AG09309 (cell line): ENCODE data around the gene LHX2.

ENCODE experiments used
- DNase-seq: peaks from one replicate; pipeline ENCODE4 v3.0.0-alpha.2; 2010; ENCODE audit warnings: low read depth
- H3K4me3 ChIP-seq: 2 replicates; pipeline ENCODE4 v1.5.1; 2011; ENCODE audit warnings: mild to moderate bottlenecking, low read depth, low read length, moderate library complexity; ENCODE audit not compliant: control insufficient read depth
- TF ChIP-seq, protein P1 (sequence below): IDR thresholded peaks from 2 replicates; pipeline ENCODE4 v1.5.1; 2011; ENCODE audit warnings: mild to moderate bottlenecking, low read depth, low read length, inconsistent platforms; ENCODE audit not compliant: insufficient read depth, control insufficient read depth; ENCODE audit errors: missing control alignments

Gene LHX2

DNA sequence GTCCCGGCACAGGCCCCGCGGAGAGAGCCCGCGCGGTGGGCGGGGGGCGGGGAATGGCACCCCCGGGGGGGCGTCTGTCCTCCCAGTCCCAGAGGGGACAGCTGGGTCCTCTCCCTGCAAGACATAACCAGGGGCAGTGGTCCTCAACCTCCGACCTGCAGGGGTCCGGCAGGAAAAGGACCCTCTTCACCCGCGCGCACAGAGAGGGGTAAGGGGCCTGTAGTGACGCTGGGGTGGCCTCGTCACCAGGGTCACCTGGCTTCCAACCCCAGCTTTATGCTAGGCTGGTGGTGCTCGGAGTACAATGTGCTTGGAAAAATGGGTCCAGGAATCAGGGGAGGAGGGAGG lies 34.2 kb downstream of the LHX2 start:
- TF ChIP-seq, protein P1, sequence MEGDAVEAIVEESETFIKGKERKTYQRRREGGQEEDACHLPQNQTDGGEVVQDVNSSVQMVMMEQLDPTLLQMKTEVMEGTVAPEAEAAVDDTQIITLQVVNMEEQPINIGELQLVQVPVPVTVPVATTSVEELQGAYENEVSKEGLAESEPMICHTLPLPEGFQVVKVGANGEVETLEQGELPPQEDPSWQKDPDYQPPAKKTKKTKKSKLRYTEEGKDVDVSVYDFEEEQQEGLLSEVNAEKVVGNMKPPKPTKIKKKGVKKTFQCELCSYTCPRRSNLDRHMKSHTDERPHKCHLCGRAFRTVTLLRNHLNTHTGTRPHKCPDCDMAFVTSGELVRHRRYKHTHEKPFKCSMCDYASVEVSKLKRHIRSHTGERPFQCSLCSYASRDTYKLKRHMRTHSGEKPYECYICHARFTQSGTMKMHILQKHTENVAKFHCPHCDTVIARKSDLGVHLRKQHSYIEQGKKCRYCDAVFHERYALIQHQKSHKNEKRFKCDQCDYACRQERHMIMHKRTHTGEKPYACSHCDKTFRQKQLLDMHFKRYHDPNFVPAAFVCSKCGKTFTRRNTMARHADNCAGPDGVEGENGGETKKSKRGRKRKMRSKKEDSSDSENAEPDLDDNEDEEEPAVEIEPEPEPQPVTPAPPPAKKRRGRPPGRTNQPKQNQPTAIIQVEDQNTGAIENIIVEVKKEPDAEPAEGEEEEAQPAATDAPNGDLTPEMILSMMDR: no peak

DNA sequence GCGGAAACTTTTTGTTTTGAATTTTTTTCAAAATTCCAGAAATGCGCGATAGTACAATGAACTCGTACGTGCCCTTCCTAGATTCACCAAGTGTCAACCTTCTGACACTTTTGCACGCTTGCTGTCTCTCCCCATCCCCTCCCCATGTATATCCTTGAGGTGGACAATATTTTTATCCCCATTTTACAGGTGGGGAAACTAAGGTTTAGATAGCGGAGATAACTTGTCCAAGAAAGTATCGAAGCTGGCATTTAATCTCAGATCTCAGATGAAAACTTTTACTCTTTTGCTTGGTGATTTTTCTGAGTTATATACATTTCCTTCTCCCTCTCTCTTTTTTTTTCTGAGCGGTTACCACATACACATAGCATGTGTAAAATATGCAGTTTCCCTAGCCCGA lies 34.6 kb downstream of the LHX2 start:
- DNase-seq: no peak
- no peak overlapping the region for H3K4me3 ChIP-seq
- TF ChIP-seq, protein P1: no peak

More for the DNA sequence above, 34.2 kb downstream of the LHX2 start:
- no peak for DNase-seq
- H3K4me3 ChIP-seq: no peak overlapping the region

DNA sequence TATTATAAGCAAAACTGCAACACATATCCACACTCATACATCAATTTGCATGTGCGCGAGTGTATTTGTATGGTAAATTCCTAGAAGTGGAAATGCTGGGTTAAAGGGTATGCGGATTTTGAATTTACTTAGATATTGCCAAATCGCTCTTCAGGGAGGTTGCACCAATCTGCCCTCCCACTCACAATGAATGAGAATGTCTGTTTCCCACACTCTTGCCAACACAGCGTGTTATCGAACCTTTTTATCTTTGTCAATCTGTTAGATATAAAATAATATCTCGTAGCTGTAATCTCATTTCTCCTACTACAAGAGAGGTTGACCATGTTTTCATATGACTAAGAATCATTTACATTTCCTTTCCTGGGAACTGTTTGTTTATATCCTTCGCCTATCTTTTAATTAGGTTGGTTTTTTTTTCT lies 35.7 kb downstream of the LHX2 start:
- TF ChIP-seq, protein P1: no peak
- DNase-seq: no peak
- no peak overlapping the region for H3K4me3 ChIP-seq

DNA sequence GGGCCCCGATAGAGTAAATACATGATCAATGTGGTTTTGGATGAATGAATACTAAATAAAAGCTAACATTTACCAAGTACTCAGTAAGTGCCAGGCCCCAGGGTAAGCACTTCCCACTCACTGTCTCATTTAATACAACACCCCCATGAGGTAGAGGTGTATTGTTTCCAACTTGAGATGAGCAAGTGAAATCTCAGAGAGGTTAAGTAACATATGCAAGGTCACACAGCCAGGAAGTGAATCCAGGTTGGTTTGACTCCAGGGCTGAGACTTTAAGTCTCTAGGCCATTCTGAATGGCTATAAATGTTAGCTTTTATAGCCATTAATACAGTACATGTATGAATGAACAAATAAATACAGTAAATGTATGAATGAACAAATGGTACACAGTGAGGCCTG lies 39.4 kb downstream of the LHX2 start:
- DNase-seq: no peak
- TF ChIP-seq, protein P1: no peak
- H3K4me3 ChIP-seq: no peak overlapping the region

DNA sequence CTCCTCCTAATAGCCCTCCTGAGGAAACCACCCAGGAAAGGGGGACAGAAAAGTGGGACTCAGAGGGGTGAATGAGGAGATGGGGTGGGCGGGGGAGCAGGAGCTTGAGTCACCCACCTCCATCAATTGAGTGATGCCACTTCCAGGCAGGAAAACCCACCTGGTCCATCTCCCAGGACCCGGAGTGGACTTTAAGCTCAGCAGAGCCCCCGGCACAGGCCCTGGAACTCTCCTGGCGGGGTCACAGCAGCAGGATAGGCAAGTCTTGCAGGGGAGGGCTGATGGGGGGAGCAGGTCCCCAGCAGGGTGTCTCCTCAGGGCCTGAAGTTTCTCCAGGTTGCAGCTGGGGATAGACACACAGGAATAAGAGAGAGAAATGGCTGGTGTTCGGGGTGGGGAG lies 40.8 kb downstream of the LHX2 start:
- TF ChIP-seq, protein P1: no peak

DNA sequence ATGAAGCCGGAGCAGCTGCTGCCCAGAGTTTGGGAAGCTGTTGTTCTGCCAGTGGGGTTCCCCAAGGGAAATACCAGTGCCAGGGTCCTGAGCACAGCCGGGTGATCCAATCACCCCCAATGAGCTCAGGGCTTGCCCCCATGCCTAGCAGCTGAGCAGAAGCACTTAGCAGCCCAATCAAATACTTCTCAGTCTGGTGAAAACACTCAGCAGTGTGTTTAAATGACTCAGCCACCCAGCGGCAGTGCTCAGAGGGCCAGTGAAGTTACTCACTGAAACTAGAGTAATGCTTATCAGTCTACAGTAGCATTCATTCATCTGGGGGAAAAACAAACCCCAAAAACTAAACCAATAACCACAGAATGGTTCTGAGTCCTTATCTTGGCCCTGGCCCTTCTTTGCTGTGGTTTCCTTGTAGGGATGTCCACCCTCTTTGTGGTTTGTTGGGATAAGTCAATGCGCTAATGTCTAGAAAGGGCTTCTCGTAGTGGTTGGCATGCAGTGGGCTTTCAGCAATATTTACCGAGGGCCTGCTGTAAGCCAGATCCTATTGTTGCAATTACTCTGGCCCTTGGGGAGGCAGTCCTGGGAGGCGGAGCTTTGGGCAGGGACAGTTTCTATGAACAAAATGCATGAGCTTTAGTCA lies 43.1 kb downstream of the LHX2 start:
- H3K4me3 ChIP-seq: no peak overlapping the region
- peak; percentile 84 for DNase-seq
- TF ChIP-seq, protein P1: no peak

More for the DNA sequence above, 40.8 kb downstream of the LHX2 start:
- no peak for DNase-seq
- H3K4me3 ChIP-seq: no peak overlapping the region
